IMR-90 (cell line): Measurements from ENCODE around the gene PRR19. TPM values are rescaled to one million over a fixed set of nuclear protein-coding genes. Genes with fewer than 3 reads are reported as not detected.
"Not testable (repeated sequence)": the region's sequence is repeated elsewhere in the genome, so short reads cannot be mapped to it uniquely, and the experiment has no call there.

Experiments
- ATAC-seq: fragments of 200-7000 bp; cut with Tn5 transposase; 2 replicates; pipeline ENCODE4 v1.9.1; 2020; ENCODE audit warnings: low read depth, mild to moderate bottlenecking, moderate library complexity
- BruUV-seq: library from RNA; stranded (reverse); fragments of 400-500 nt; replicated peaks from 2 replicates; lab custom pipeline; 2021; lab: Mats Ljungman, UMichigan
- CTCF ChIA-PET: fragments of 300-600 bp; formaldehyde crosslinking; extraction: SDS; loops from one replicate; lab custom pipeline; 2021; ENCODE audit warnings: antibody characterized with exemption; lab: Yijun Ruan, JAX
- POLR2A ChIA-PET: fragments of 300-600 bp; sonication (Branson Sonifier 250); formaldehyde crosslinking; loops from one replicate; lab custom pipeline; 2022; ENCODE audit warnings: antibody characterized with exemption; ENCODE audit not compliant: unreplicated experiment; lab: Charles Lee
- DNase-seq: peaks from one replicate; pipeline ENCODE4 v3.0.0; 2013
- H2AFZ ChIP-seq: replicated peaks from 2 replicates; pipeline ENCODE3; 2013; ENCODE audit warnings: low read length, mild to moderate bottlenecking; ENCODE audit not compliant: poor library complexity
- H2AK5ac ChIP-seq: 2 replicates; pipeline ENCODE4 v1.6.1; 2013; ENCODE audit warnings: low read depth, low read length, inconsistent platforms
- H2AK9ac ChIP-seq: replicated peaks from 2 replicates; pipeline ENCODE3; 2013; ENCODE audit warnings: mild to moderate bottlenecking, low read depth, low read length, moderate library complexity; ENCODE audit not compliant: poor library complexity
- H2BK120ac ChIP-seq: 2 replicates; pipeline ENCODE4 v1.6.1; 2013; ENCODE audit warnings: low read depth, low read length, inconsistent platforms
- H2BK15ac ChIP-seq: 3 replicates; pipeline ENCODE4 v1.6.1; 2013; ENCODE audit warnings: low read depth, low read length, inconsistent platforms
- H2BK20ac ChIP-seq: 2 replicates; pipeline ENCODE4 v1.6.1; 2013; ENCODE audit warnings: low read depth, mild to moderate bottlenecking, inconsistent platforms, low read length, moderate library complexity
- H2BK5ac ChIP-seq: 2 replicates; pipeline ENCODE4 v1.6.1; 2013; ENCODE audit warnings: mild to moderate bottlenecking, low read depth, low read length, inconsistent platforms; ENCODE audit not compliant: poor library complexity, severe bottlenecking
- H3K14ac ChIP-seq: replicated peaks from 2 replicates; pipeline ENCODE4 v1.6.1; 2013; ENCODE audit warnings: low read depth, low read length, inconsistent platforms
- H3K18ac ChIP-seq: 2 replicates; pipeline ENCODE4 v1.6.1; 2013; ENCODE audit warnings: low read depth, low read length, control low read depth
- H3K23ac ChIP-seq: 2 replicates; pipeline ENCODE4 v1.6.1; 2013; ENCODE audit warnings: low read depth, low read length, inconsistent platforms
- H3K27ac ChIP-seq: 2 replicates; pipeline ENCODE4 v1.5.1; 2013; ENCODE audit warnings: mild to moderate bottlenecking, control low read depth, low read length; ENCODE audit not compliant: insufficient read depth
- H3K27me3 ChIP-seq: 2 replicates; pipeline ENCODE4 v1.6.1; 2013; ENCODE audit warnings: low read length; ENCODE audit not compliant: control insufficient read depth, insufficient read depth
- H3K36me3 ChIP-seq: 2 replicates; pipeline ENCODE4 v1.6.1; 2013; ENCODE audit warnings: low read length, mixed read lengths; ENCODE audit not compliant: control insufficient read depth, insufficient read depth
- H3K4ac ChIP-seq: 2 replicates; pipeline ENCODE4 v1.6.1; 2013; ENCODE audit warnings: low read depth, low read length, inconsistent platforms
- H3K4me1 ChIP-seq: 2 replicates; pipeline ENCODE4 v1.6.1; 2013; ENCODE audit warnings: low read length, mixed read lengths; ENCODE audit not compliant: control insufficient read depth, insufficient read depth
- H3K4me2 ChIP-seq: 2 replicates; pipeline ENCODE4 v1.6.1; 2013; ENCODE audit warnings: low read depth, mild to moderate bottlenecking, control low read depth, low read length, moderate library complexity
- H3K4me3 ChIP-seq: 2 replicates; pipeline ENCODE4 v1.5.1; 2013; ENCODE audit warnings: low read depth, mild to moderate bottlenecking, control low read depth, low read length, moderate library complexity; ENCODE audit not compliant: insufficient read depth
- H3K56ac ChIP-seq: 2 replicates; pipeline ENCODE4 v1.6.1; 2013; ENCODE audit warnings: low read length, inconsistent platforms; ENCODE audit not compliant: insufficient read depth; ENCODE audit errors: extremely low read depth
- H3K79me1 ChIP-seq, 2 experiments: 2 replicates each; pipeline ENCODE4 v1.6.1; 2013; ENCODE audit warnings: low read length in 2 of 2, inconsistent platforms in 1 of 2, low read depth in 1 of 2
- H3K9ac ChIP-seq: 2 replicates; pipeline ENCODE4 v1.6.1; 2013; ENCODE audit warnings: low read depth, low read length, control low read depth
- H3K9me1 ChIP-seq: 2 replicates; pipeline ENCODE4 v1.6.1; 2013; ENCODE audit warnings: low read length, inconsistent platforms; ENCODE audit not compliant: insufficient read depth
- H3K9me3 ChIP-seq: 2 replicates; pipeline ENCODE4 v1.6.1; 2013; ENCODE audit warnings: low read length; ENCODE audit not compliant: control insufficient read depth, insufficient read depth
- H4K20me1 ChIP-seq: 2 replicates; pipeline ENCODE4 v1.6.1; 2013; ENCODE audit warnings: low read length, inconsistent platforms; ENCODE audit not compliant: insufficient read depth
- H4K5ac ChIP-seq: 2 replicates; pipeline ENCODE4 v1.6.1; 2013; ENCODE audit warnings: mild to moderate bottlenecking, low read depth, low read length, control low read depth
- H4K8ac ChIP-seq, 2 experiments: 2 replicates each; pipeline ENCODE4 v1.6.1; 2013; ENCODE audit warnings: low read depth in 2 of 2, low read length in 2 of 2, control low read depth in 1 of 2, inconsistent platforms in 1 of 2
- H4K91ac ChIP-seq: 2 replicates; pipeline ENCODE4 v1.6.1; 2013; ENCODE audit warnings: low read depth, low read length, inconsistent platforms; ENCODE audit not compliant: insufficient read depth
- WGBS, 2 experiments: methylation state at CpG; one replicate each; pipeline versions ENCODE4 v1.1.5 to v1.1.7; 2013; ENCODE audit warnings: missing lambda C conversion rate in 2 of 2; ENCODE audit not compliant: insufficient read length in 1 of 2; ENCODE audit errors: extremely low coverage in 2 of 2; 5-methylcytosine and 5-hydroxymethylcytosine counted together
- dilution Hi-C: fragments of 300-500 bp; cut with HindIII; formaldehyde crosslinking; loops from one replicate; pipeline ENCODE4 v1.14.3; 2018; ENCODE audit warnings: low sequenced_read_pairs; ENCODE audit not compliant: unreplicated experiment
- in situ Hi-C: fragments of 300-500 bp; cut with MboI; formaldehyde crosslinking; loops from 3 replicates; pipeline ENCODE4 v1.14.3; 2019; ENCODE audit warnings: low sequenced_read_pairs, inconsistent platforms, mixed read lengths
- intact Hi-C: fragments of 100-400 bp; cut with micrococcal nuclease; formaldehyde crosslinking; loops from 2 replicates; pipeline ENCODE4 v1.10.0; 2022
- polyA plus RNA-seq, 3 experiments: library from polyadenylated mRNA; depleted of rRNA; stranded (reverse); fragments of >200 nt; gene quantifications; 2 replicates each; pipeline ENCODE4 v1.2.3, GENCODE V29; 2012; ENCODE audit warnings: low replicate concordance in 1 of 3
- total RNA-seq: library from RNA; depleted of rRNA; stranded (reverse); fragments of >200 nt; gene quantifications from 2 replicates; pipeline ENCODE4 v1.2.3, GENCODE V29; 2012

The PRR19 gene
- total and polyA plus RNA-seq, 2 of the 4 experiments (the other 2 are of a cell fraction), result 0.36 to 1.6 TPM

GRCh38 chr19:42339922-42340321, 38.0 kb downstream of the PRR19 start:
- H4K20me1 ChIP-seq, CTCF ChIA-PET, H4K5ac ChIP-seq, H3K27ac ChIP-seq, H3K4me1 ChIP-seq, H4K8ac ChIP-seq, H3K27me3 ChIP-seq, intact Hi-C loops, H3K4me2 ChIP-seq, H2AK9ac ChIP-seq, H3K4me3 ChIP-seq, H3K9me3 ChIP-seq, H2BK5ac ChIP-seq, H2BK20ac ChIP-seq, H3K4ac ChIP-seq, H2AFZ ChIP-seq, H3K9ac ChIP-seq, H2BK120ac ChIP-seq, dilution Hi-C loops, in situ Hi-C loops, H2AK5ac ChIP-seq, H3K79me1 ChIP-seq, POLR2A ChIA-PET, H3K23ac ChIP-seq, H2BK15ac ChIP-seq, H3K9me1 ChIP-seq, BruUV-seq, H4K91ac ChIP-seq, DNase-seq, H3K18ac ChIP-seq, H3K56ac ChIP-seq, H3K14ac ChIP-seq, ATAC-seq: not testable (repeated sequence)
- WGBS, 2 experiments, result 100% methylated on average over 1 of the region's 4 CpGs; no CpG with 5 or more reads in 1 of the 2 experiments
- peaks cover 32% of the 10 kb centered on the region for H3K36me3 ChIP-seq
